K562 (cell line): Measurements from ENCODE around the gene TULP1. TPM values are rescaled to one million over a fixed set of nuclear protein-coding genes. Genes with fewer than 3 reads are reported as not detected.

ENCODE experiments used
- CBX3 ChIP-seq, 2 experiments: IDR thresholded peaks; 1 replicate in 1 of 2; 2 replicates in 1 of 2; pipeline ENCODE4 v1.6.1; 2012; ENCODE audit warnings: inconsistent platforms in 2 of 2, low read length in 2 of 2, borderline replicate concordance in 1 of 2, control low read depth in 1 of 2
- CREB1 ChIP-seq, 2 experiments: sonication (generic) in 1 of 2; formaldehyde crosslinking in 1 of 2; IDR thresholded peaks; 2 replicates each; pipeline versions ENCODE4 v1.6.1 to v1.8.0; 2012 to 2022; ENCODE audit warnings: inconsistent platforms in 1 of 2, mild to moderate bottlenecking in 1 of 2, missing genetic modification reagents in 1 of 2, moderate library complexity in 1 of 2
- FOXP1 ChIP-seq: sonication (generic); formaldehyde crosslinking; IDR thresholded peaks from 2 replicates; pipeline ENCODE4 v1.8.0; 2022; ENCODE audit warnings: mild to moderate bottlenecking, missing genetic modification reagents
- L3MBTL2 ChIP-seq: fragments of 450-650 bp; IDR thresholded peaks from 2 replicates; pipeline ENCODE4 v1.6.1; 2016; ENCODE audit warnings: mild to moderate bottlenecking, moderate library complexity
- NONO ChIP-seq, 2 experiments: fragments of 200-400 bp in 1 of 2; fragments of 450-650 bp in 1 of 2; formaldehyde crosslinking in 1 of 2; IDR thresholded peaks; 2 replicates each; pipeline ENCODE4 v1.6.1; 2017; ENCODE audit warnings: low read depth in 2 of 2, mild to moderate bottlenecking in 2 of 2, moderate library complexity in 2 of 2, low read length in 1 of 2
- NR2C2 ChIP-seq, 2 experiments: fragments of 200-800 bp in 1 of 2; sonication (Bioruptor generic) in 1 of 2; sonication (generic) in 1 of 2; formaldehyde crosslinking in 1 of 2; IDR thresholded peaks; 2 replicates each; pipeline versions ENCODE4 v1.6.1 to v1.8.0; 2016 to 2022; ENCODE audit warnings: mild to moderate bottlenecking in 1 of 2, missing compliant biosample characterization in 1 of 2, missing genetic modification characterization in 1 of 2, missing genetic modification reagents in 1 of 2
- TAF15 ChIP-seq: fragments of 200-400 bp; formaldehyde crosslinking; IDR thresholded peaks from 2 replicates; pipeline ENCODE4 v1.6.1; 2017; ENCODE audit warnings: mild to moderate bottlenecking, low read depth, low read length, moderate library complexity
- YY1 ChIP-seq, 3 experiments: IDR thresholded peaks; 2 replicates each; pipeline ENCODE4 v1.6.1; 2011; ENCODE audit warnings: low read length in 2 of 3, mild to moderate bottlenecking in 2 of 3, moderate library complexity in 2 of 3, borderline replicate concordance in 1 of 3, control low read depth in 1 of 3, low read depth in 1 of 3; ENCODE audit not compliant: insufficient read depth in 3 of 3, insufficient replicate concordance in 2 of 3, control insufficient read depth in 1 of 3, insufficient read length in 1 of 3; ENCODE audit errors: extremely low read depth in 1 of 3
- ZNF57 ChIP-seq: fragments of 450-650 bp; formaldehyde crosslinking; IDR thresholded peaks from 2 replicates; pipeline ENCODE4 v1.4.0; 2020; ENCODE audit warnings: mild to moderate bottlenecking, moderate library complexity
- polyA plus RNA-seq, 8 experiments: library from polyadenylated mRNA; depleted of rRNA in 4 of 8; stranded (reverse) in 5 of 8; unstranded in 3 of 8; fragments of >200 nt; fragmentation: Nextera tagmentation in 2 of 8; fragmentation: Illumina TruSeq in 1 of 8; extraction: Ambion mirVana in 2 of 8; extraction: Trizol in 1 of 8; gene quantifications; 2 replicates each; pipeline versions ENCODE4 v1.2.1 to v1.2.3, GENCODE V29; 2011 to 2014; ENCODE audit warnings: inconsistent platforms in 1 of 8, missing spikeins in 1 of 8
- total RNA-seq, 7 experiments: library from RNA; depleted of rRNA in 6 of 7; stranded (reverse); fragments of >200 nt in 6 of 7; fragmentation: Illumina TruSeq in 2 of 7; extraction: Trizol in 2 of 7; gene quantifications; 2 replicates each; pipeline versions ENCODE4 v1.2.1 to v1.2.3, GENCODE V29; 2011 to 2021; ENCODE audit warnings: low replicate concordance in 1 of 7
- TF ChIP-seq, protein P1 (sequence below), 2 experiments: fragments of 150-350 bp in 1 of 2; IDR thresholded peaks; 2 replicates each; pipeline ENCODE4 v1.6.1; 2012 to 2016; ENCODE audit warnings: low read depth in 2 of 2, low read length in 2 of 2, mild to moderate bottlenecking in 1 of 2, moderate library complexity in 1 of 2
- TF ChIP-seq, protein P2 (sequence below), 2 experiments: fragments of 450-650 bp; conservative IDR thresholded peaks; 2 replicates each; pipeline ENCODE4 v1.6.1; 2017; ENCODE audit warnings: mild to moderate bottlenecking in 2 of 2, moderate library complexity in 2 of 2
- TF ChIP-seq, protein P3 (sequence below): fragments of 450-650 bp; formaldehyde crosslinking; IDR thresholded peaks from 2 replicates; pipeline ENCODE4 v1.4.0; 2022; ENCODE audit warnings: mild to moderate bottlenecking, moderate library complexity
- TF ChIP-seq, protein P4 (sequence below): sonication (generic); formaldehyde crosslinking; IDR thresholded peaks from 2 replicates; pipeline ENCODE4 v1.8.1; 2023; ENCODE audit warnings: mild to moderate bottlenecking, missing genetic modification reagents, moderate library complexity
- TF ChIP-seq, protein P5 (sequence below): sonication (generic); formaldehyde crosslinking; IDR thresholded peaks from 2 replicates; pipeline ENCODE4 v1.8.0; 2022; ENCODE audit warnings: missing genetic modification reagents, mild to moderate bottlenecking, borderline replicate concordance

The TULP1 gene
- total and polyA plus RNA-seq, 9 of the 15 experiments (the other 6 are each of a cell fraction or from before 2014, with no cell fraction given) = 0.06 to 0.17 (median 0.09) TPM; not detected in 6

DNA sequence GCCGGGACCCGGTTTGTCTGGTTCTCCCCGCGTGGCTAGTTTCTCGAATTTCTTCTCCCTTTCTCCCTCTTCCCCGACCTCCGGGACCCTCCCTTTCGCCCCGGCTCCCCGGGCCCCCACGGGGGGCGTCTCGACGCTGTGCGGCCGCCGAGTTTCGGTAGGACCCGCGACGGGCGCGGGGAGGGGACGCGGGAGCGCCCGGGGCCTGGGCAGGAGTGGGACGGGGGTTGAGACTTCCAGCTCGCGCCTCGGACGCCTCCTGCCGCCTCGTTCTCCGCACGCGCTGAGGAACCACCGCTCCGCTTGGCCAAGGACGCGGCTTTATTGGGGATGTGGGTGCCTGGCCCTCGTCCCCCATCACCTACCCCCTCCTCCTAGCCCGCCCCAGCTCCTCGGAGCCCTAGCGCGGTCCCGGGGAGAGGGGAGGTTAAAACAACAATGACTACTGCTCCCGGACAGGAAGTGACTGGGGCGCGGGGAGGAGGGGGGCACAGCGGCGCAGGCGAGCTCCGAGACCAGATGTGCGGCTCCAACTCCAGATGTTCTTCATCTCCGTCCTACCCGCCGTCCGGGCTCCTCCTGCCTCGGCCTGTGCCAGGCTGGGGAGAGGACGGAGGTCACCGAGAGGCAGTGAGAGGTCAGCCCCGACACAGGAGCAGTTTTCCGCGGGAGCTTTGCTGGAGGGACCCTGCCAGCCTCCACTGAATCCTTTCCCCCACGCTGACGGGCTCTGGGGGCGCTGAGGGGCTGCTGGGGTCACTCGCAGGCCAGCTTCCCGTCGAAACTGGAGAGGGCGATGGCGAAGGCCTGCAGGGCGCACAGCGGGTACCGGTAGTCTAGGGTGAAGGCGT, 14.9 kb downstream of the TULP1 start (continued):
- TF ChIP-seq FOXP1 (CRISPR knock-in tag) (peak; percentile 92), CREB1 (IDR thresholded peaks at IDR 0.05) (peak; percentile 23; the same call in 1 of the 2 replicates), CREB1 (CRISPR knock-in tag; IDR thresholded peaks at IDR 0.05) (peak; percentile 70), CBX3 (IDR thresholded peaks at IDR 0.05; ENCODE audit: borderline replicate concordance in 1 of 2, low read length in 2 of 2) (peak in 1 of 2 experiments; percentile 35; a peak in 1 of 3 replicates), L3MBTL2 (peak; percentile 98), YY1 (IDR thresholded peaks at IDR 0.05; ENCODE audit: borderline replicate concordance in 1 of 3, control insufficient read depth in 1 of 3, extremely low read depth in 1 of 3, insufficient read depth in 3 of 3, insufficient read length in 1 of 3, insufficient replicate concordance in 2 of 3, low read depth in 1 of 3, low read length in 2 of 3) (peak in 1 of 3 experiments; percentile 53), ZNF57 (CRISPR knock-in tag) (no peak), TAF15 (no peak), NONO (IDR thresholded peaks at IDR 0.05; ENCODE audit: low read depth in 2 of 2, low read length in 1 of 2) (0 out of 4 replicates have a peak, but pooled peaks of 1 of the 2 experiments have one; percentile 9), NR2C2 (CRISPR knock-in tag; IDR thresholded peaks at IDR 0.05) (peak; percentile 27; the same call in 1 of the 2 replicates), NR2C2 (tag; IDR thresholded peaks at IDR 0.05) (peak; percentile 81)
- TF ChIP-seq, protein P1, sequence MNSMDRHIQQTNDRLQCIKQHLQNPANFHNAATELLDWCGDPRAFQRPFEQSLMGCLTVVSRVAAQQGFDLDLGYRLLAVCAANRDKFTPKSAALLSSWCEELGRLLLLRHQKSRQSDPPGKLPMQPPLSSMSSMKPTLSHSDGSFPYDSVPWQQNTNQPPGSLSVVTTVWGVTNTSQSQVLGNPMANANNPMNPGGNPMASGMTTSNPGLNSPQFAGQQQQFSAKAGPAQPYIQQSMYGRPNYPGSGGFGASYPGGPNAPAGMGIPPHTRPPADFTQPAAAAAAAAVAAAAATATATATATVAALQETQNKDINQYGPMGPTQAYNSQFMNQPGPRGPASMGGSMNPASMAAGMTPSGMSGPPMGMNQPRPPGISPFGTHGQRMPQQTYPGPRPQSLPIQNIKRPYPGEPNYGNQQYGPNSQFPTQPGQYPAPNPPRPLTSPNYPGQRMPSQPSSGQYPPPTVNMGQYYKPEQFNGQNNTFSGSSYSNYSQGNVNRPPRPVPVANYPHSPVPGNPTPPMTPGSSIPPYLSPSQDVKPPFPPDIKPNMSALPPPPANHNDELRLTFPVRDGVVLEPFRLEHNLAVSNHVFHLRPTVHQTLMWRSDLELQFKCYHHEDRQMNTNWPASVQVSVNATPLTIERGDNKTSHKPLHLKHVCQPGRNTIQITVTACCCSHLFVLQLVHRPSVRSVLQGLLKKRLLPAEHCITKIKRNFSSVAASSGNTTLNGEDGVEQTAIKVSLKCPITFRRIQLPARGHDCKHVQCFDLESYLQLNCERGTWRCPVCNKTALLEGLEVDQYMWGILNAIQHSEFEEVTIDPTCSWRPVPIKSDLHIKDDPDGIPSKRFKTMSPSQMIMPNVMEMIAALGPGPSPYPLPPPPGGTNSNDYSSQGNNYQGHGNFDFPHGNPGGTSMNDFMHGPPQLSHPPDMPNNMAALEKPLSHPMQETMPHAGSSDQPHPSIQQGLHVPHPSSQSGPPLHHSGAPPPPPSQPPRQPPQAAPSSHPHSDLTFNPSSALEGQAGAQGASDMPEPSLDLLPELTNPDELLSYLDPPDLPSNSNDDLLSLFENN (IDR thresholded peaks at IDR 0.05; ENCODE audit: low read depth in 2 of 2, low read length in 2 of 2) = no peak
- TF ChIP-seq, protein P2, sequence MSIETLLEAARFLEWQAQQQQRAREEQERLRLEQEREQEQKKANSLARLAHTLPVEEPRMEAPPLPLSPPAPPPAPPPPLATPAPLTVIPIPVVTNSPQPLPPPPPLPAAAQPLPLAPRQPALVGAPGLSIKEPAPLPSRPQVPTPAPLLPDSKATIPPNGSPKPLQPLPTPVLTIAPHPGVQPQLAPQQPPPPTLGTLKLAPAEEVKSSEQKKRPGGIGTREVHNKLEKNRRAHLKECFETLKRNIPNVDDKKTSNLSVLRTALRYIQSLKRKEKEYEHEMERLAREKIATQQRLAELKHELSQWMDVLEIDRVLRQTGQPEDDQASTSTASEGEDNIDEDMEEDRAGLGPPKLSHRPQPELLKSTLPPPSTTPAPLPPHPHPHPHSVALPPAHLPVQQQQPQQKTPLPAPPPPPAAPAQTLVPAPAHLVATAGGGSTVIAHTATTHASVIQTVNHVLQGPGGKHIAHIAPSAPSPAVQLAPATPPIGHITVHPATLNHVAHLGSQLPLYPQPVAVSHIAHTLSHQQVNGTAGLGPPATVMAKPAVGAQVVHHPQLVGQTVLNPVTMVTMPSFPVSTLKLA (conservative IDR thresholded peaks at IDR 0.05) = 0 out of 4 replicates have a peak, but pooled peaks of 1 of the 2 experiments have one; percentile 13
- TF ChIP-seq, protein P3, sequence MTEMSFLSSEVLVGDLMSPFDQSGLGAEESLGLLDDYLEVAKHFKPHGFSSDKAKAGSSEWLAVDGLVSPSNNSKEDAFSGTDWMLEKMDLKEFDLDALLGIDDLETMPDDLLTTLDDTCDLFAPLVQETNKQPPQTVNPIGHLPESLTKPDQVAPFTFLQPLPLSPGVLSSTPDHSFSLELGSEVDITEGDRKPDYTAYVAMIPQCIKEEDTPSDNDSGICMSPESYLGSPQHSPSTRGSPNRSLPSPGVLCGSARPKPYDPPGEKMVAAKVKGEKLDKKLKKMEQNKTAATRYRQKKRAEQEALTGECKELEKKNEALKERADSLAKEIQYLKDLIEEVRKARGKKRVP (CRISPR knock-in tag) = no peak
- TF ChIP-seq, protein P4, sequence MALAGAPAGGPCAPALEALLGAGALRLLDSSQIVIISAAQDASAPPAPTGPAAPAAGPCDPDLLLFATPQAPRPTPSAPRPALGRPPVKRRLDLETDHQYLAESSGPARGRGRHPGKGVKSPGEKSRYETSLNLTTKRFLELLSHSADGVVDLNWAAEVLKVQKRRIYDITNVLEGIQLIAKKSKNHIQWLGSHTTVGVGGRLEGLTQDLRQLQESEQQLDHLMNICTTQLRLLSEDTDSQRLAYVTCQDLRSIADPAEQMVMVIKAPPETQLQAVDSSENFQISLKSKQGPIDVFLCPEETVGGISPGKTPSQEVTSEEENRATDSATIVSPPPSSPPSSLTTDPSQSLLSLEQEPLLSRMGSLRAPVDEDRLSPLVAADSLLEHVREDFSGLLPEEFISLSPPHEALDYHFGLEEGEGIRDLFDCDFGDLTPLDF (CRISPR knock-in tag) = peak; percentile 84
- TF ChIP-seq, protein P5, sequence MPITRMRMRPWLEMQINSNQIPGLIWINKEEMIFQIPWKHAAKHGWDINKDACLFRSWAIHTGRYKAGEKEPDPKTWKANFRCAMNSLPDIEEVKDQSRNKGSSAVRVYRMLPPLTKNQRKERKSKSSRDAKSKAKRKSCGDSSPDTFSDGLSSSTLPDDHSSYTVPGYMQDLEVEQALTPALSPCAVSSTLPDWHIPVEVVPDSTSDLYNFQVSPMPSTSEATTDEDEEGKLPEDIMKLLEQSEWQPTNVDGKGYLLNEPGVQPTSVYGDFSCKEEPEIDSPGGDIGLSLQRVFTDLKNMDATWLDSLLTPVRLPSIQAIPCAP (CRISPR knock-in tag) = 0 out of 2 replicates have a peak, but pooled peaks have one; percentile 74
